Measurements from ENCODE around the gene DNAL4. TPM values are rescaled to one million over a fixed set of nuclear protein-coding genes. Genes with fewer than 3 reads are reported as not detected.

Gene DNAL4
- total RNA-seq, 1 experiment from 2014 or later, result 15.6 TPM

- CTCF ChIA-PET, result no interaction called here
- TF ChIP-seq, protein P1, sequence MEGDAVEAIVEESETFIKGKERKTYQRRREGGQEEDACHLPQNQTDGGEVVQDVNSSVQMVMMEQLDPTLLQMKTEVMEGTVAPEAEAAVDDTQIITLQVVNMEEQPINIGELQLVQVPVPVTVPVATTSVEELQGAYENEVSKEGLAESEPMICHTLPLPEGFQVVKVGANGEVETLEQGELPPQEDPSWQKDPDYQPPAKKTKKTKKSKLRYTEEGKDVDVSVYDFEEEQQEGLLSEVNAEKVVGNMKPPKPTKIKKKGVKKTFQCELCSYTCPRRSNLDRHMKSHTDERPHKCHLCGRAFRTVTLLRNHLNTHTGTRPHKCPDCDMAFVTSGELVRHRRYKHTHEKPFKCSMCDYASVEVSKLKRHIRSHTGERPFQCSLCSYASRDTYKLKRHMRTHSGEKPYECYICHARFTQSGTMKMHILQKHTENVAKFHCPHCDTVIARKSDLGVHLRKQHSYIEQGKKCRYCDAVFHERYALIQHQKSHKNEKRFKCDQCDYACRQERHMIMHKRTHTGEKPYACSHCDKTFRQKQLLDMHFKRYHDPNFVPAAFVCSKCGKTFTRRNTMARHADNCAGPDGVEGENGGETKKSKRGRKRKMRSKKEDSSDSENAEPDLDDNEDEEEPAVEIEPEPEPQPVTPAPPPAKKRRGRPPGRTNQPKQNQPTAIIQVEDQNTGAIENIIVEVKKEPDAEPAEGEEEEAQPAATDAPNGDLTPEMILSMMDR (IDR thresholded peaks at IDR 0.05; ENCODE audit: unreplicated experiment), result no peak
- Mint-ChIP-seq H3K27me3 (ENCODE audit: unreplicated experiment) (no peaks in the 10 kb centered on the region), H3K9me3 (ENCODE audit: low read depth, unreplicated experiment) (no peaks in the 10 kb centered on the region), H3K4me3 (ENCODE audit: low read depth, unreplicated experiment) (no peak overlapping the region), H3K27ac (ENCODE audit: unreplicated experiment) (no peak overlapping the region), H3K4me1 (ENCODE audit: low read depth, unreplicated experiment) (no peaks in the 10 kb centered on the region), H3K36me3 (ENCODE audit: insufficient read depth, unreplicated experiment) (peaks cover 70% of the 10 kb centered on the region)
- BruUV-seq (replicated peaks), result no TSS peak
- intact Hi-C loops (cut with micrococcal nuclease; ENCODE audit: unreplicated experiment), result no loop called here
- DNase-seq, result no peak
Measured at GRCh38 chr22:38741576-38741975, 52.4 kb downstream of the DNAL4 start.

- CTCF ChIA-PET, result no interaction called here
- intact Hi-C loops (cut with micrococcal nuclease; ENCODE audit: unreplicated experiment), result no loop called here
Measured at GRCh38 chr22:38741166-38741565, 52.8 kb downstream of the DNAL4 start.

GRCh38 chr22:38740754-38741153, 53.2 kb downstream of the DNAL4 start:
- H3K9me3 Mint-ChIP-seq (ENCODE audit: low read depth, unreplicated experiment), result no peaks in the 10 kb centered on the region
- peaks cover 73% of the 10 kb centered on the region for H3K36me3 Mint-ChIP-seq (ENCODE audit: insufficient read depth, unreplicated experiment)
- CTCF ChIA-PET, result no interaction called here
- intact Hi-C loops (cut with micrococcal nuclease; ENCODE audit: unreplicated experiment), result no loop called here
- no peak overlapping the region for H3K27ac Mint-ChIP-seq (ENCODE audit: unreplicated experiment)
- H3K4me3 Mint-ChIP-seq (ENCODE audit: low read depth, unreplicated experiment), result no peak overlapping the region
- H3K27me3 Mint-ChIP-seq (ENCODE audit: unreplicated experiment), result no peaks in the 10 kb centered on the region
- no peak for DNase-seq
- TF ChIP-seq, protein P1 (IDR thresholded peaks at IDR 0.05; ENCODE audit: unreplicated experiment), result no peak
- BruUV-seq (replicated peaks), result no TSS peak
- no peaks in the 10 kb centered on the region for H3K4me1 Mint-ChIP-seq (ENCODE audit: low read depth, unreplicated experiment)

More at GRCh38 chr22:38741166-38741565, 52.8 kb downstream of the DNAL4 start:
- H3K27ac Mint-ChIP-seq (ENCODE audit: unreplicated experiment), result no peak overlapping the region
- BruUV-seq (replicated peaks), result no TSS peak
- no peaks in the 10 kb centered on the region for H3K9me3 Mint-ChIP-seq (ENCODE audit: low read depth, unreplicated experiment)
- H3K4me1 Mint-ChIP-seq (ENCODE audit: low read depth, unreplicated experiment), result no peaks in the 10 kb centered on the region
- peaks cover 69% of the 10 kb centered on the region for H3K36me3 Mint-ChIP-seq (ENCODE audit: insufficient read depth, unreplicated experiment)
- H3K4me3 Mint-ChIP-seq (ENCODE audit: low read depth, unreplicated experiment), result no peak overlapping the region
- TF ChIP-seq, protein P1 (IDR thresholded peaks at IDR 0.05; ENCODE audit: unreplicated experiment), result no peak
- no peak for DNase-seq
- H3K27me3 Mint-ChIP-seq (ENCODE audit: unreplicated experiment), result no peaks in the 10 kb centered on the region

- CTCF ChIA-PET, result no interaction called here
- no peak overlapping the region for H3K4me3 Mint-ChIP-seq (ENCODE audit: low read depth, unreplicated experiment)
- intact Hi-C loops (cut with micrococcal nuclease; ENCODE audit: unreplicated experiment), result no loop called here
- no peaks in the 10 kb centered on the region for H3K4me1 Mint-ChIP-seq (ENCODE audit: low read depth, unreplicated experiment)
- no TSS peak for BruUV-seq (replicated peaks)
- no peaks in the 10 kb centered on the region for H3K9me3 Mint-ChIP-seq (ENCODE audit: low read depth, unreplicated experiment)
- peaks cover 78% of the 10 kb centered on the region for H3K36me3 Mint-ChIP-seq (ENCODE audit: insufficient read depth, unreplicated experiment)
- no peaks in the 10 kb centered on the region for H3K27me3 Mint-ChIP-seq (ENCODE audit: unreplicated experiment)
- DNase-seq, result no peak
- TF ChIP-seq, protein P1 (IDR thresholded peaks at IDR 0.05; ENCODE audit: unreplicated experiment), result no peak
- no peak overlapping the region for H3K27ac Mint-ChIP-seq (ENCODE audit: unreplicated experiment)
Measured at GRCh38 chr22:38740116-38740723, 53.7 kb downstream of the DNAL4 start.

Data from Calu3 (cell line).